GM12865 (cell line): Measurements from ENCODE around the gene KCNF1.

Source experiments
- DNase-seq: peaks from one replicate; pipeline ENCODE4 v3.0.0; 2010; ENCODE audit warnings: low read depth
- H3K4me3 ChIP-seq: 2 replicates; pipeline ENCODE4 v1.5.1; 2011; ENCODE audit warnings: mild to moderate bottlenecking, low read depth, low read length, control low read depth
- CTCF ChIP-seq: IDR thresholded peaks from 2 replicates; pipeline ENCODE4 v1.5.1; 2011; ENCODE audit warnings: low read length, control low read depth, low read depth, inconsistent platforms; ENCODE audit not compliant: insufficient read depth; ENCODE audit errors: missing control alignments

The KCNF1 gene

DNA sequence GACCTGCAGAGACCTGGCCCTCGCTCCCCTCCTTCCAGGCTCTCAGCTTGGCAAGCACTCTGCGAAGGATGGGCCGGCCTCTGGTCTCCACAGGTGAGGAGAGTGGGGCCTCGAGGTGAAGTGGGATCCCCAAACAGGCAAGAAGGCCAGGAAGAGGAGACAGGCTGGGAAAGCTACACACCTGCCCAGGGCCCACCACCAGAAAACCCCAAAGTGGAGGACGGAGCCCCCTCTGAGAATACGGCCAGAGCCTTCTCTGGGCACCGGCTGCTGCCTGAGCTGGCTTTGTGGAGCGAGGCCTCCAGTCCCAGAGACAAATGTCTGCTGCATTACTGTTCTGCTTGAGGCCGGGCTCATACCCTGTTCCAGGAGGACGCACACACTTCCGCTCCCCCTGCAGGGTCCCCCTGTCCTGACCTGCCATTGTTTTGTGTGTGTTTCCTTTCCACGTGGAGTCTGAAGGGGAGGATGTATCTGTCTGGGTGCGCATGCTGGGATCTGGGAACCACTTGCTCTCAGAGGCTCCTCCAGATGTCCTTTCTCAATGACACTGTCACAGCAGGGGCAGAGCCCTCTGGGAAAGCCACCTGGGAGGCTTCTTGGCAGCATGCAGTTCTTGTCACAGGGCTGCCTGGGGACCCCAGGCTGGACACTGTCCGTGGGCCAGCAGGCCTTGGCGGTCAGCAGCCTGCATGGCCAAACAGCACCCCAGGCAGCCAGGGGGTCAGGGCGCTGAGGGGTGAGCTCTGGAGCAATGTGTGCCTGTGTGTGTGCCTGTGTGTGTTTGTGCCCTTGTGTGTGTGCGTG, 20.8 kb downstream of the KCNF1 start:
- TF ChIP-seq CTCF, result no peak
- no peak overlapping the region for H3K4me3 ChIP-seq
- DNase-seq, result no peak

- no peak for DNase-seq
- H3K4me3 ChIP-seq, result no peak overlapping the region
- TF ChIP-seq CTCF, result no peak
These were observed 22.0 kb downstream of the KCNF1 start for GRCh38 chr2:10933700-10934225.

- no peak overlapping the region for H3K4me3 ChIP-seq
- DNase-seq, result no peak
- no peak for TF ChIP-seq CTCF
These were observed 22.7 kb downstream of the KCNF1 start for GRCh38 chr2:10934308-10934978.

DNA sequence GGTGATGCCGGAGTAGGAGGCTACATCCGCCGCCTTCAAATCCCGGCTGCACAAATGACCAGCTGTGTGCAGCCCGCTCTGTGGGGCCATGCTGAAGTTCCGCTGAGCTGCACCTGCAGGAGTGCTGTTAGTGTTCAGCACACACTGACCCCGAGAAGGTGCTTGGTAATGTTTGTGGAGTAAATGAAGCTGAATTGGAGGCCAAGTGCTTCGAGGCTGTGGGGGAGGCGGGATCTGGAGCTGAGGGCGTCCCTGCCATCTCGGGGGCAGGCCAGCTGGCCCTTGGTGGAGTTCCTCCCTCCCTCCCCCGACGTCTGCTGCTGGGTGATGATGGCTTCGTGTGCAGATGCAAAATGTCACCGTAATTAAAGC, 23.2 kb downstream of the KCNF1 start:
- no peak overlapping the region for H3K4me3 ChIP-seq
- no peak for DNase-seq
- TF ChIP-seq CTCF, result no peak

DNA sequence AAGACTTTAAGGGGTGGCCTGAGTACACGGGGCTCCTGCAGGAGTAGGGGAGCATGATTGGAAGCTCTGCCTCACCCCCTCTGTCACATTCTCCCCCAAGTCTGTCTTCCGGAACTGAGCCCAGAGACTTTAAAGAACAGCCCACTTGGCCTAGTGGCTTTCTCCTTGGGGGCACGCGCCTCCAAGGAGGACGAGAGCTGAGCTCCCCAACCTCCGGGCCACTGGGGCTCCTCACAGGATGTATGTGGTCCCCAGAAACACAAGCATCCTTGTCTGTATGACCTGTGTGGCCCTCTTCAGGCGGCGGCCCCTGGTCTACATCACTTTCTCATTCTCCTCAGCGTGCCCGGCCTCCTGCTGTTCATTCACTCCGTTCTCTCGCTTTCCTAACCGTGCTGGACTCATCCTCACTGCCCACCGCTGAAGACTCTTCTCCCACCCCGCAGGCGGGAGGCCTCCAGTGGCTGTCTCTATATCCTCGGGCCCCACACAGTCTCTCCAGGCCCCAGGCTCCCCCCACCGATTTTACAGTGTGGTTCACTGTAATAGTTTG, 23.7 kb downstream of the KCNF1 start:
- DNase-seq, result no peak
- H3K4me3 ChIP-seq, result no peak overlapping the region
- TF ChIP-seq CTCF, result no peak

DNA sequence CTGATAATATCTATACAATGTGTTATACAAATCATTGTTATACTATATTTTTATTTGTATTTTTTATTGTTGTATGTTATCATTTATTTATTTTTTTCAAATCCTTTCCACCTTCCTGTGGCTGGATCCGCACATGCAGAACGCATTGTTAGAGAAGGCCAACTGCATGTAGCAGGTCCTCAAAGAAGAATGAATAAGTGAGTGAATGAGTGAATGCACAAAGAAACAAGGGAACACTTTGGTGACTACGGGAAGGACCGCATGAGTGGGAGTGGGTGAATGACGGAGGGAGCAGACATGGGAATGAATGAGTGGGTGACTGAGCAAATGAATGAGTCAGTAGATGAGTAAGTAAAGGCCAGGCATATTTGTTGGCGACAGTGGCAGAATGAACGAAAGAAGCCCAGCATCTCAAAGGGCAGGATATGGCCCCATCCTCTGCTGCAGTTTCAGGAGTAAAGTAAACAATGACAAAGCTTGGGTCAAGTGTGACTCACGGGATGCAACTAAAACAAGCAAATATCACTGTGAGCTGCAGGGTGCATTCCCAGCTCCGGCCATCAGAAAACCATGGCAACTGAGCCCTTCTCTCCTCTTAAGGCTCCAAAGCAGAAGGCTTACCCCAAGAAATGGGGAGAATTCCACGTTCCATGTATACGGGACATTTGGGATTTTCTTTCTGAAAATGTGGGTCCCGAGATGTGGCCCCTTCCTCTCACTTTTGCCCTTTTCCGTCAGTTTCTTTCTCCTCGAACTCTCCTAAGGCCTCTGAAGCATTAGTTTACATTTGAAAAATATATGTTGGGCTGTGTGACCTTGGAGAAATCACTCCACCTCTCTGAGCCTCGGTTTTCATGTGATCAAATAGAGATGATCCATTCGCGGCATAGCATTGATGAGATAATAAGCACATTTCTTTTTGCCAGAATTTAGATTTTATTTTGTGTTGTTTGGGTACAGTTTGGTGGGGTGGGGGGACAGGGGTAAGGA, 24.5 kb downstream of the KCNF1 start:
- DNase-seq, result no peak
- no peak for TF ChIP-seq CTCF
- no peak overlapping the region for H3K4me3 ChIP-seq
